GM12891 (cell line): ENCODE data around the gene ROR1.
"Not testable (repeated sequence)": the region's sequence is repeated elsewhere in the genome, so short reads cannot be mapped to it uniquely, and the experiment has no call there.

Experiments
- DNase-seq: peaks from one replicate; pipeline ENCODE4 v3.0.0; 2011; ENCODE audit warnings: low spot score; ENCODE audit not compliant: insufficient read length
- FAIRE-seq: peaks from 2 replicates; lab custom pipeline; 2011; peaks lifted over from hg19 to GRCh38; lab: Jason Lieb, UNC
- PAX5 ChIP-seq: IDR thresholded peaks from 2 replicates; pipeline ENCODE4 v1.6.1; 2011; ENCODE audit warnings: low read length, moderate library complexity, mild to moderate bottlenecking; ENCODE audit not compliant: insufficient read depth, severe bottlenecking
- POLR2A ChIP-seq: IDR thresholded peaks from 2 replicates; pipeline ENCODE4 v1.6.1; 2011; ENCODE audit warnings: low read depth, low read length, control low read depth
- POLR2AphosphoS5 ChIP-seq: IDR thresholded peaks from 2 replicates; pipeline ENCODE4 v1.6.1; 2011; ENCODE audit warnings: low read depth, low read length, control low read depth
- POU2F2 ChIP-seq: IDR thresholded peaks from 2 replicates; pipeline ENCODE4 v1.6.1; 2011; ENCODE audit warnings: low read depth, mild to moderate bottlenecking, control low read depth, low read length, moderate library complexity
- SPI1 ChIP-seq: IDR thresholded peaks from 2 replicates; pipeline ENCODE4 v1.6.1; 2011; ENCODE audit warnings: low read depth, low read length, control low read depth
- TAF1 ChIP-seq: IDR thresholded peaks from 2 replicates; pipeline ENCODE4 v1.6.1; 2011; ENCODE audit warnings: low read depth, low read length, control low read depth

The ROR1 gene

GRCh38 chr1:63818567-63819325 lies 44.9 kb downstream of the ROR1 start:
- DNase-seq, result no peak
- FAIRE-seq, result no peak
- TF ChIP-seq POLR2A, result no peak
- TF ChIP-seq POU2F2, result no peak
- TF ChIP-seq TAF1, result no peak
- TF ChIP-seq POLR2AphosphoS5, result no peak
- TF ChIP-seq PAX5, result no peak
- no peak for TF ChIP-seq SPI1

- DNase-seq (no peak), FAIRE-seq (no peak)
- TF ChIP-seq POLR2A (no peak), PAX5 (no peak), POU2F2 (no peak)
Measured at GRCh38 chr1:63819795-63820194, 46.0 kb downstream of the ROR1 start.

GRCh38 chr1:63821091-63822005 lies 47.5 kb downstream of the ROR1 start:
- FAIRE-seq (no peak), DNase-seq (no peak)
- TF ChIP-seq SPI1 (no peak), PAX5 (no peak), POU2F2 (no peak), POLR2A (no peak), POLR2AphosphoS5 (no peak)

GRCh38 chr1:63822540-63822939 lies 48.7 kb downstream of the ROR1 start:
- FAIRE-seq, result no peak
- TF ChIP-seq TAF1 (no peak), PAX5 (no peak), POU2F2 (no peak), SPI1 (no peak), POLR2A (no peak), POLR2AphosphoS5 (no peak)
- DNase-seq, result no peak

- no peak for FAIRE-seq
- TF ChIP-seq PAX5, result no peak
- TF ChIP-seq TAF1, result no peak
- TF ChIP-seq POLR2AphosphoS5, result no peak
- TF ChIP-seq POU2F2, result no peak
- TF ChIP-seq POLR2A, result no peak
- TF ChIP-seq SPI1, result no peak
Measured at GRCh38 chr1:63824451-63824850, 50.6 kb downstream of the ROR1 start.

GRCh38 chr1:63825111-63825510 lies 51.3 kb downstream of the ROR1 start:
- DNase-seq (no peak), FAIRE-seq (no peak)
- TF ChIP-seq POLR2AphosphoS5 (no peak), POU2F2 (no peak), TAF1 (no peak), PAX5 (no peak), SPI1 (no peak), POLR2A (no peak)

More at GRCh38 chr1:63824451-63824850, 50.6 kb downstream of the ROR1 start:
- no peak for DNase-seq

- not testable (repeated sequence) for FAIRE-seq
Measured at GRCh38 chr1:63826246-63826861, 52.5 kb downstream of the ROR1 start.

GRCh38 chr1:63827411-63828321 lies 53.8 kb downstream of the ROR1 start:
- FAIRE-seq, result no peak
- no peak for TF ChIP-seq TAF1
- TF ChIP-seq PAX5, result no peak
- no peak for TF ChIP-seq POU2F2
- no peak for TF ChIP-seq POLR2A
- no peak for TF ChIP-seq SPI1
- TF ChIP-seq POLR2AphosphoS5, result no peak
- DNase-seq, result no peak

More at GRCh38 chr1:63826246-63826861, 52.5 kb downstream of the ROR1 start:
- DNase-seq, result not testable (repeated sequence)

- DNase-seq (peak; percentile 33), FAIRE-seq (peak; percentile 69)
- no peak for TF ChIP-seq POLR2AphosphoS5
- TF ChIP-seq PAX5, result no peak
- TF ChIP-seq SPI1, result peak; percentile 96
- no peak for TF ChIP-seq POLR2A
- no peak for TF ChIP-seq TAF1
- no peak for TF ChIP-seq POU2F2
Measured at GRCh38 chr1:63828322-63829044, 54.7 kb downstream of the ROR1 start.
